HCT116 (cell line): ENCODE data around the gene DACT3. TPM values are rescaled to one million over a fixed set of nuclear protein-coding genes. Genes with fewer than 3 reads are reported as not detected.

ENCODE experiments used
- ATAC-seq: fragments of 200-7000 bp; cut with Tn5 transposase; 2 replicates; pipeline ENCODE4 v1.9.1; 2020; ENCODE audit warnings: mild to moderate bottlenecking, moderate library complexity
- BruUV-seq: library from RNA; stranded (reverse); fragments of 400-500 nt; replicated peaks from 2 replicates; lab custom pipeline; 2021; lab: Mats Ljungman, UMichigan
- CTCF ChIA-PET: fragments of 300-600 bp; sonication (Branson Sonifier 250); formaldehyde crosslinking; loops from one replicate; lab custom pipeline; 2021; ENCODE audit warnings: antibody characterized with exemption; lab: Charles Lee
- POLR2A ChIA-PET: fragments of 300-600, 350-600 bp; sonication (Branson Sonifier 250); formaldehyde crosslinking; loops from one replicate; lab custom pipeline; 2021; ENCODE audit warnings: antibody characterized with exemption; lab: Charles Lee
- RAD21 ChIA-PET, 2 experiments: fragments of 300-600 bp; sonication (Branson Sonifier 250); formaldehyde crosslinking; loops; one replicate each; lab custom pipeline; 2023; ENCODE audit warnings: low total read pairs in 2 of 2; ENCODE audit not compliant: uncharacterized antibody in 2 of 2, unreplicated experiment in 2 of 2, low non-redundant PET in 1 of 2; lab: Charles Lee
- DNase-seq: peaks from one replicate; pipeline ENCODE4 v3.0.0-alpha.2; 2010; ENCODE audit warnings: low read depth, low spot score
- H2AFZ ChIP-seq: fragments of 200-600 bp; shearing (Covaris generic), sonication (generic); 2 replicates; pipeline ENCODE4 v1.6.1; 2017; ENCODE audit warnings: low read depth, mixed run types, mixed read lengths, antibody characterized with exemption, low read length; ENCODE audit not compliant: poor library complexity, severe bottlenecking
- H3K27ac ChIP-seq: 2 replicates; pipeline ENCODE4 v1.5.1; 2012; ENCODE audit warnings: low read depth, low read length
- H3K27me3 ChIP-seq: fragments of 200-600 bp; sonication (generic); 2 replicates; pipeline ENCODE4 v1.6.1; 2016; ENCODE audit warnings: mixed run types, low read length, mixed read lengths; ENCODE audit not compliant: insufficient read depth
- H3K36me3 ChIP-seq, 2 experiments: fragments of 200-500 bp in 1 of 2; fragments of 200-600 bp in 1 of 2; sonication (Bioruptor generic) in 1 of 2; sonication (generic) in 1 of 2; 2 replicates each; pipeline versions ENCODE4 v1.5.1 to v1.6.1; 2014 to 2016; ENCODE audit warnings: low read length in 2 of 2, inconsistent platforms in 1 of 2, mixed read lengths in 1 of 2, mixed run types in 1 of 2; ENCODE audit not compliant: insufficient read depth in 2 of 2, control insufficient read depth in 1 of 2
- H3K4me1 ChIP-seq, 2 experiments: fragments of 200-600 bp in 1 of 2; sonication (generic) in 1 of 2; 2 replicates each; pipeline versions ENCODE4 v1.5.1 to v1.6.1; 2012 to 2017; ENCODE audit warnings: low read length in 2 of 2, inconsistent platforms in 1 of 2, mild to moderate bottlenecking in 1 of 2, mixed read lengths in 1 of 2, mixed run types in 1 of 2, moderate library complexity in 1 of 2; ENCODE audit not compliant: insufficient read depth in 2 of 2, control insufficient read depth in 1 of 2
- H3K4me2 ChIP-seq: fragments of 200-600 bp; sonication (generic); 2 replicates; pipeline ENCODE4 v1.6.1; 2017; ENCODE audit warnings: mixed run types, low read length, mixed read lengths
- H3K4me3 ChIP-seq, 2 experiments: fragments of 200-600 bp in 1 of 2; sonication (generic) in 1 of 2; replicated peaks in 1 of 2; 2 replicates each; pipeline ENCODE4 v1.5.1; 2011 to 2016; ENCODE audit warnings: low read length in 2 of 2, control low read depth in 1 of 2, low read depth in 1 of 2, mild to moderate bottlenecking in 1 of 2, mixed read lengths in 1 of 2, mixed run types in 1 of 2
- H3K79me2 ChIP-seq: fragments of 200-600 bp; sonication (generic); 2 replicates; pipeline ENCODE4 v1.6.1; 2017; ENCODE audit warnings: mild to moderate bottlenecking, mixed run types, low read length, moderate library complexity, mixed read lengths; ENCODE audit not compliant: insufficient read depth
- H3K9ac ChIP-seq: fragments of 200-600 bp; sonication (generic); 2 replicates; pipeline ENCODE4 v1.6.1; 2016; ENCODE audit warnings: low read length, mixed read lengths
- H3K9me2 ChIP-seq: fragments of 200-600 bp; sonication (generic), shearing (Covaris generic); 2 replicates; pipeline ENCODE4 v1.6.1; 2017; ENCODE audit warnings: mixed run types, mild to moderate bottlenecking, moderate library complexity; ENCODE audit not compliant: insufficient read depth
- H3K9me3 ChIP-seq, 2 experiments: fragments of 200-500 bp in 1 of 2; fragments of 200-600 bp in 1 of 2; sonication (Bioruptor generic) in 1 of 2; sonication (generic) in 1 of 2; 2 replicates each; pipeline ENCODE4 v1.6.1; 2014 to 2017; ENCODE audit warnings: low read length in 2 of 2, mixed read lengths in 2 of 2, inconsistent platforms in 1 of 2, low read depth in 1 of 2, mild to moderate bottlenecking in 1 of 2, mixed run types in 1 of 2, moderate library complexity in 1 of 2; ENCODE audit not compliant: control insufficient read depth in 1 of 2, insufficient read depth in 1 of 2
- H4K20me1 ChIP-seq: fragments of 200-600 bp; sonication (generic), shearing (Covaris generic); 2 replicates; pipeline ENCODE4 v1.6.1; 2017; ENCODE audit warnings: mixed run types, mild to moderate bottlenecking, moderate library complexity; ENCODE audit not compliant: insufficient read depth
- ATF3 ChIP-seq: IDR thresholded peaks from 2 replicates; pipeline ENCODE4 v1.6.1; 2012
- CBX3 ChIP-seq: IDR thresholded peaks from 2 replicates; pipeline ENCODE4 v1.6.1; 2012; ENCODE audit warnings: low read depth
- CEBPB ChIP-seq: IDR thresholded peaks from 2 replicates; pipeline ENCODE4 v1.6.1; 2012; ENCODE audit warnings: low read depth
- CTCF ChIP-seq, 3 experiments: fragments of 200-600 bp in 1 of 3; sonication (generic) in 1 of 3; IDR thresholded peaks in 2 of 3; conservative IDR thresholded peaks in 1 of 3; 2 replicates each; pipeline ENCODE4 v1.5.1; 2012 to 2017; ENCODE audit warnings: low read depth in 2 of 3, low read length in 2 of 3, antibody characterized with exemption in 1 of 3, borderline replicate concordance in 1 of 3, control low read depth in 1 of 3, mild to moderate bottlenecking in 1 of 3, mixed read lengths in 1 of 3, mixed run types in 1 of 3, moderate library complexity in 1 of 3; ENCODE audit not compliant: insufficient read depth in 1 of 3
- EGR1 ChIP-seq: IDR thresholded peaks from 2 replicates; pipeline ENCODE4 v1.6.1; 2012; ENCODE audit warnings: low read depth
- EZH2phosphoT487 ChIP-seq: fragments of 200-600 bp; IDR thresholded peaks from 2 replicates; pipeline ENCODE4 v1.6.1; 2018; ENCODE audit warnings: antibody characterized with exemption, borderline replicate concordance
- FOSL1 ChIP-seq: IDR thresholded peaks from 2 replicates; pipeline ENCODE4 v1.6.1; 2012; ENCODE audit warnings: low read depth
- JUND ChIP-seq: IDR thresholded peaks from 2 replicates; pipeline ENCODE4 v1.6.1; 2012
- POLR2A ChIP-seq: IDR thresholded peaks from 2 replicates; pipeline ENCODE4 v1.7.0; 2011; ENCODE audit warnings: borderline replicate concordance; ENCODE audit not compliant: insufficient read depth, insufficient read length; ENCODE audit errors: extremely low read depth
- POLR2AphosphoS5 ChIP-seq: IDR thresholded peaks from 2 replicates; pipeline ENCODE4 v1.6.1; 2011; ENCODE audit warnings: mild to moderate bottlenecking, low read depth, low read length, moderate library complexity
- RAD21 ChIP-seq: IDR thresholded peaks from 2 replicates; pipeline ENCODE4 v1.6.1; 2012; ENCODE audit warnings: low read depth, mild to moderate bottlenecking
- REST ChIP-seq: IDR thresholded peaks from 2 replicates; pipeline ENCODE4 v1.6.1; 2012; ENCODE audit warnings: low read depth
- SIN3A ChIP-seq: IDR thresholded peaks from 2 replicates; pipeline ENCODE4 v1.6.1; 2012; ENCODE audit warnings: low read depth
- SP1 ChIP-seq: IDR thresholded peaks from 2 replicates; pipeline ENCODE4 v1.6.1; 2012; ENCODE audit warnings: low read depth
- TCF7L2 ChIP-seq: IDR thresholded peaks from 2 replicates; pipeline ENCODE4 v1.7.0; 2011; ENCODE audit warnings: borderline replicate concordance, inconsistent platforms; ENCODE audit not compliant: insufficient read depth, insufficient read length; ENCODE audit errors: extremely low read depth
- ZNF274 ChIP-seq: fragments of 200-500 bp; sonication (Bioruptor generic); IDR thresholded peaks from 2 replicates; pipeline ENCODE4 v1.6.1; 2014; ENCODE audit warnings: mild to moderate bottlenecking, low read depth, low read length, inconsistent platforms
- intact Hi-C: fragments of 100-400 bp; cut with micrococcal nuclease; formaldehyde crosslinking; loops from 2 replicates; pipeline ENCODE4 v1.10.0; 2022
- total RNA-seq: library from RNA; stranded (reverse); gene quantifications from one replicate; pipeline ENCODE4 v1.2.1, GENCODE V29; 2021; ENCODE audit not compliant: unreplicated experiment

The DACT3 gene
- total RNA-seq, 1 experiment from 2014 or later: 2.0 TPM

GRCh38 chr19:46665072-46665471, 4.1 kb upstream of the DACT3 start:
- Histone ChIP-seq H3K4me2 (no peak overlapping the region), H3K36me3 (no peaks in the 10 kb centered on the region), H3K9ac (no peak overlapping the region), H2AFZ (no peak overlapping the region), H3K27ac (no peak overlapping the region), H3K9me2 (no peaks in the 10 kb centered on the region), H3K27me3 (no peaks in the 10 kb centered on the region), H3K4me3 (no peak overlapping the region), H3K9me3 (no peaks in the 10 kb centered on the region), H3K4me1 (peaks cover 14 to 21% of the 10 kb centered on the region in 2 experiments), H4K20me1 (no peaks in the 10 kb centered on the region), H3K79me2 (no peaks in the 10 kb centered on the region)
- no peak for DNase-seq
- BruUV-seq: no TSS peak
- POLR2A ChIA-PET: interaction anchor here (0.6 kb wide), 1 partner anchor 9 kb away, joined by 3 read pairs; no protein-coding TSS in a partner anchor
- intact Hi-C loops: no loop called here
- no peak for TF ChIP-seq SIN3A
- TF ChIP-seq EZH2phosphoT487: no peak
- no peak for TF ChIP-seq SP1
- no peak for TF ChIP-seq JUND
- TF ChIP-seq CBX3: no peak
- TF ChIP-seq POLR2A: no peak
- TF ChIP-seq POLR2AphosphoS5: no peak
- TF ChIP-seq TCF7L2: no peak
- TF ChIP-seq FOSL1: no peak
- no peak for TF ChIP-seq RAD21
- TF ChIP-seq CEBPB: no peak
- TF ChIP-seq EGR1: no peak
- no peak for TF ChIP-seq ZNF274
- no peak for TF ChIP-seq REST
- no peak for TF ChIP-seq CTCF (IDR thresholded peaks at IDR 0.05 in 2 of 3, conservative IDR thresholded peaks at IDR 0.05 in 1 of 3; ENCODE audit: borderline replicate concordance in 1 of 3, insufficient read depth in 1 of 3, low read depth in 2 of 3, low read length in 2 of 3)
- TF ChIP-seq ATF3: no peak
- RAD21 ChIA-PET: interaction anchor here in 1 of 2 experiments (0.6 kb wide), 1 partner anchor 51 kb away, joined by 3 read pairs; no protein-coding TSS in a partner anchor
- CTCF ChIA-PET: interaction anchor here (4.4 kb wide), 1 partner anchor 51 kb away, joined by 217 read pairs; no protein-coding TSS in a partner anchor
- no peak for ATAC-seq
